Forelimb muscle (tissue), 1 donor: ENCODE measurements around the gene PROK1. TPM values are rescaled to one million over a fixed set of nuclear protein-coding genes. Genes with fewer than 3 reads are reported as not detected.
"Not testable (repeated sequence)": the region's sequence is repeated elsewhere in the genome, so short reads cannot be mapped to it uniquely, and the experiment has no call there.

Source experiments
- DNase-seq: peaks from one replicate; pipeline ENCODE4 v3.0.0-alpha.2; 2013; ENCODE audit warnings: low read depth
- polyA plus RNA-seq: library from polyadenylated mRNA; unstranded; fragments of 120-200 nt; gene quantifications from one replicate; pipeline ENCODE4 v1.2.1, GENCODE V29; 2013; ENCODE audit not compliant: insufficient read length

Gene PROK1
- not detected for polyA plus RNA-seq

DNA sequence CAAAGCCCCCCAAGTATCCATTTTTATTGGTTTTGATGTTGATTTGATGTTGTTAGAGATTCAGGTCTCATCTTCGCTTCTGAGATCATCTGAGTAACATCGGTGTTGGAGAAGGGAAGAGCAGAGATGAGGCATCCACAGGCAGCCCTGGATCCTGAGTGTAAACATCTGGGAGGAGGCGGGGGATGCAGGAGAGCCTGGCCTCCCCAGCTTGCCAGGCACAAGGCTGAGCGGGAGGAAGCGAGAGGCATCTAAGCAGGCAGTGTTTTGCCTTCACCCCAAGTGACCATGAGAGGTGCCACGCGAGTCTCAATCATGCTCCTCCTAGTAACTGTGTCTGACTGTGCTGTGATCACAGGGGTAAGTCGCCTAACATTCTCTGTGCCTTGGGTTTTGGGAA lies at the start of gene PROK1:
PROK1 (plus strand) TSS at position 221 of the 400 bp plus-strand sequence; CDS start at position 289, 68 bp downstream.
- no peak for DNase-seq

GRCh38 chr1:110403805-110404204 lies 47.1 kb upstream of the PROK1 start:
- DNase-seq, result no peak

- DNase-seq, result no peak
Observed at GRCh38 chr1:110404401-110404800, 46.5 kb upstream of the PROK1 start.

DNA sequence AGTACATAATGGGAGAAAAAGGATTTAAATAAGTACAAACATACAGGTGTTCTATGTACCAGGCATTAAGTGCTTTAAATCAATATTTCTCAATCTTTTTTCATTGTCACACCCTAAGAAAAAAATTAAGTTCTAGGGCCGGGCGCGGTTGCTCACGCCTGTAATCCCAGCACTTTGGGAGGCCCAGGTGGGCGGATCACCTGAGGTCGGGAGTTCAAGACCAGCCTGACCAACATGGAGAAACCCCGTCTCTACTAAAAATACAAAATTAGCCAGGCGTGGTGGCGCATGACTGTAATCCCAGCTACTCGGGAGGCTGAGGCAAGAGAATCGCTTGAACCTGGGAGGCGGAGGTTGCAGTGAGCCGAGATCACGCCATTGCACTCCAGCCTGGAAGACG lies 44.5 kb upstream of the PROK1 start:
- not testable (repeated sequence) for DNase-seq

GRCh38 chr1:110407260-110408210 lies 43.4 kb upstream of the PROK1 start, which contains the start of gene LAMTOR5:
TSS of gene LAMTOR5 (minus strand) at chr1:110407694. CDS start at chr1:110407620, 74 bp downstream.
- peak; percentile 92 for DNase-seq

- DNase-seq, result no peak
Observed at GRCh38 chr1:110408488-110408887, 42.5 kb upstream of the PROK1 start.

DNA sequence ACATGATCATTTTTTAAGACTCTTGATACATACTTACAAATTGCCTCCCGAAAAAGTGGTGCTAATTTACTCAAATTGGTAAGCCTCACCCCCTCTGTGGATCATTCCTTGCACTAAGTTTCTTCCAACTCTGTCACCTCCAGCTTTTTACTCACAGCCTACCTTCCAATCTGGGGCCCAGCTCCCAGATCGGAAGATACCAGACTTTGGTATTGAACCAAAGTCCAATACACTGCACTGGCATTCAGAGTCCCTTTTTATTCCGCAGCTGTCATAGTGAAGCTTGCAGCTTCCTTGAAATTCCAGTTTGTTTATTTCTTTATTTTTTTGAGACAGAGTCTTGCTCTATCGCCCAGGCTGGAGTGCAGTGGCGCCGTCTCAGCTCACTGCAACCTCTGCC lies 41.6 kb upstream of the PROK1 start:
- no peak for DNase-seq

GRCh38 chr1:110411173-110411735 lies 39.7 kb upstream of the PROK1 start:
- no peak for DNase-seq

DNA sequence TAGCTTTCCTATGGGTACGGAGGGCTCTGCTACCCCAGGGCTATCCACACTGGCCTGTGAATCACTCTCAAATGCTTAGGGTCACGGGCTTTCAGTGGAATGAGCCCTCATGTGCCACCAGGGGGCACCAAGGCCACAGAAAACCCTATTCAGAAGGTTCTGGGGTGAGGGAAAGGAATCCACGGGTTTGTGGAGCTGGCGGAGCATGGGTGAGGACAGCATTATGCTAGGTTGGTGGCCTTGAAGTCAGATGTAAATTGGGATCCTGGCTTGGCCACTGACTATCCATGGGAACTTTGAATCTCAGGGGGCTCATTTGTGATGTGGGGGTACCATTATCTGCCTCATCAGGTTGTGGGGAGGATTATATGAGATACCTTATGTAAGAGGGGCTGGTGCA lies 38.4 kb upstream of the PROK1 start:
- DNase-seq, result no peak

- not testable (repeated sequence) for DNase-seq
Observed at GRCh38 chr1:110413045-110413444, 37.9 kb upstream of the PROK1 start.

- DNase-seq, result no peak
Observed at GRCh38 chr1:110418729-110419128, 32.2 kb upstream of the PROK1 start.

DNA sequence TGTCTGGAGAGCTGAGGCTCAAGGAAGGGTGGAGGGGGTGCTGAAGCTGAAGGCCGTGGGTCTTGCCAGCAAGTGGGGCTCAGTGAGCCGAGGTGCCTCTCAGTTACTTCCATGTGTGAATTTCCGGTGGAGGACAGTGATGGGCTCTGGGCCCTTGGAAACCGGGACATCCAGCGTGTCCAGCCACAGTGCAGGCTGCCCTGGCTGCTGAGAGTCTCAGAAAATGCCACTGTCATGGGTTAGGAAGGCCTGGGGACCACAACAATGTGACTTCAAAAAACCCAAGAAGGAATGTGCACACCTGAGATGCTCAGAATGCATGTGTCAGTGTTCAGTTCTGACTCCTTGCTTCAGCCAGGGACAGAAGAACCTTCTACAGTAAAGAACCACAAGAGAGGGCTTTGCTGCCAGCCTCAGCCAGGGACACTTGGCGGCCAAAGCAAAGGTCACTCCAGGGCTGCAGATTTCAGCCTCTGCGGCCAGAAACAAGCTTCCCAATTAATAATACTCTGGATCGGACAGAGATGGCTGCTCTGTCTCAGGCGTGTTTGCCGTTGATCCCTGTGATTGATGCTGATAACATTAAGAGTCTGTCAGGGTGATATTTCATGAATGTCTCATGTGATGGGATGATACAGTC lies 30.8 kb upstream of the PROK1 start:
- DNase-seq, result no peak

GRCh38 chr1:110420874-110421793 lies 29.8 kb upstream of the PROK1 start:
- DNase-seq, result no peak

DNA sequence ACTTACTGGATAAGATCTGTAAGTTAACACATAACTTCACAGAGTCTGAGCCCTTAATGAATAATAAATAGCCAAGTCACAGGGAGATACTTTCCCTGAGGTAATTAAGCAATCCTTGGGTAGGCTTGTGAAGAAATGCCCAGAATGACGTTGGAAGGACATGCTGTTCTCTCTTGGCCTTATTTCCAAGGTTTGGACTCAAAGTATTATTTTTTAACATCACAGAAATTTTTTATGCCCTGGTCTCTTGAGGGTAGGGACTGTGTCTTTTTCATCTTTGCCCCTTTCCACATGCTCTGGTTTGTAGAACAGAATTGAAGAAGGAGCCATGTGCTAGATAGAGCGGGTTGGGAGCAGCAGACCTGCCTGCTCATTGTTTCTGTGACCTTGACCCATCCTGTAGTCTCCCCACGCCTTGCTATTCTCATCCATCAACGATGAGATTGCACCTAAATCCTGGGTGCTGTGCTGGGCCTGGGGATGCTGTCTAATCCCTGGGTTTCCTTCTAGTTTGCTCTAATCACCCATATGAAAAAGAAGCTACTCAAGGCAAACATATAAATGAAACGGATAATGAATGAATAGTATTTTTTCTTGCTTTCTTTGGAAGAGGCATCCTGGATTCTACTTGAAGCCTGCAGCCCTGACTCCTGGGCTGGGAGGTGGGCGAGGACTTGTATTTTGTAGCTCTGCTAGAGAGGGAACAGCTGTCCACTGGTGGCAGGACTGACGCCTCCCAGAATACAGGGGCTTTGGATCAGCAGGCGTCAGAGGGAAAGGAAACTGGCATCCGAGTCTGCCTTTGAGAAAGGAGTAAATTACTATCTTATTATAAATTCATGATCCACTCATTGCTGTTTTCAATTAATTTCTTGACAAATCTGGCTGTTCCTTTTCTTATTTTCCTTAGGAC lies 26.0 kb upstream of the PROK1 start:
- DNase-seq, result no peak

- DNase-seq, result no peak
Observed at GRCh38 chr1:110425612-110426152, 25.3 kb upstream of the PROK1 start.

DNA sequence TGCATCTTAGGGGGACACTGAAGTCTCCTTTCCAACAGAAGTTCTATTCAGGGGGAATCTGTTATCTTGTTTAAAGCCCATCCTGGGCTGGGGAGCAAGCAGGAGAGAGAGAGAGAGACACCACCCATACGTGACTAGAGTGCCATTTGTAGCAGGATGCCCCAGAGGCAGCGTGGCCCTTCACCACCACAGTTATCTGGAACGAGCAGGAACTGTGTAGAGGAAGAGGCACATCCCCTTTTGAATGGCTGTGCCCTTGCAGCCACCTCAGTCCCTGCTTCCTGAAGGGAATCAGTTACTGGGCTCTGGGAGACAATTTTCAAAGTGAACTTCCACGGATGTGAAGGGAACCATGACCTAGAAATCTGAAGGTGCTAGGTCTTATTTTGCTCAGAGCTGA lies 24.1 kb upstream of the PROK1 start:
- no peak for DNase-seq

DNA sequence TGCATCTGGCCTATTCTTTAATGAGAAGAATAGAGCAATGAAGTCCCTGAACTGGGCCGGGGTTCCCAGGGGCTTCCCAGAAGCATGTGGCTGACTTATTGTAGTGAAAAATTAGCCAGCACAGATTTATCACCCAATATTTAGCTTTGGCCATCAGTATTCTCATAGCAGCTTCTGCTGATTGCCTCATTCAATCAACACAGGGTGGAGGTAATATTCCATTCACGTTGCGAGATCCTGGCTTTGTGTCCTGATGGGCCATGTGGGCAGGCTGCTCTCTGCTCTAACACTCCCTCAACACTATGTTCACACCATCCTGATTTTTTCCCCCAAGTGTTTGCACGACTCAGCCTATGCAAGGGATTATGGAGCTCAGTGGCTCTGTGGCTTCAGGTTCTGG lies 22.0 kb upstream of the PROK1 start:
- no peak for DNase-seq

DNA sequence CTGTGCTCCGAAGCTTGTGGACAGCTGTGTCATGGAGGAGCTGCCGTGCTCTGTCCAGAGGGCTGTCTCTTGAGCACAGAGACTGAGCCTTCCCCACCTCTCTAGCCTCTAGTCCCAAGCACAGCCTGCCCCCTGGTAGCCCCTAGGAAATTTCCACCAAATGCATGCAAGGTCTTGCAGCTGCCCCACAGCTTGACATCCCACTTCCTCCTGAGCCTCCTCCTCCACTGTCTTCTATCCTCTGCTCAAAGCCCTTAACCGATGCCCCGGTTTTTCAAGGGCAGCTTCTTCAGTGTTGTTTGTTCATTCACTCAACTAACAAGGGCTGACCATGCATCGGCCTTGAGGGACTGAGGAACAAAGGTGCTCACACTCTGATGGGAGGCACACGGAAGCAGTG lies 20.6 kb upstream of the PROK1 start:
- no peak for DNase-seq

DNA sequence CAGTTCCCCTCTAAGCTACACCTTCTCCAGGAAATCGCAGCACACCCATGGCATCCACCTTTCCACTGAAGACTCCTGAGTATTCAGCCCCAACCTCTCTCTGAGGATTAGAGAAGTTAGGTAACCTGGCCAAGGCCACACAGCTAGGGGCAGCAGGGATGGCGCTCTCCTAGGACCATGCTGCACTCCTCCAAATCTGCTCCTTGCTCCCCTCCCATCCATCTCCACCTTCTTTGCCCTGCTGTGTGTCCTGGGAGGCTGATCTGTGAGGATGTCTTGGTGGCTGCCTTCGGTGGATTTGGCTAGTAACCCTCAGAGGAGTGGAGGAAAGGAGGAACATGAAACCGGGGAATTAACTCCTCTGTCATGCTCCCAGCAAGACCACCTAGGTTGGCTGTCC lies 20.0 kb upstream of the PROK1 start:
- DNase-seq, result no peak

- no peak for DNase-seq
Observed at GRCh38 chr1:110433213-110433612, 17.7 kb upstream of the PROK1 start.
